Uterus (tissue), 4 donors: ENCODE measurements around the gene EPB42. TPM values are rescaled to one million over a fixed set of nuclear protein-coding genes. Genes with fewer than 3 reads are reported as not detected.

Experiments
- DNase-seq, 2 donors: peaks; one replicate each; pipeline ENCODE4 v3.0.0-alpha.2; 2019 to 2020
- H3K27ac ChIP-seq, 2 donors: fragments of 200-600 bp; sonication (generic); 1 replicate in 1 of 2; 2 replicates in 1 of 2; pipeline ENCODE4 v1.5.1; 2016 to 2018
- H3K27me3 ChIP-seq, 2 donors: fragments of 200-600 bp; sonication (generic); one replicate each; pipeline ENCODE4 v1.5.1; 2018 to 2019; ENCODE audit warnings: control low read depth in 1 of 2
- H3K36me3 ChIP-seq, 2 donors: fragments of 200-600 bp; sonication (generic); one replicate each; pipeline ENCODE4 v1.5.1; 2019; ENCODE audit warnings: control low read depth in 1 of 2
- H3K4me1 ChIP-seq, 2 donors: fragments of 200-600 bp; sonication (generic); one replicate each; pipeline ENCODE4 v1.5.1; 2018 to 2019; ENCODE audit warnings: control low read depth in 1 of 2
- H3K4me3 ChIP-seq, 2 donors: fragments of 200-600 bp; sonication (generic); 1 replicate in 1 of 2; 2 replicates in 1 of 2; pipeline ENCODE4 v1.5.1; 2018 to 2019; ENCODE audit warnings: mild to moderate bottlenecking in 1 of 2
- H3K9me3 ChIP-seq, 2 donors: fragments of 200-600 bp; sonication (generic); one replicate each; pipeline ENCODE4 v1.5.1; 2019; ENCODE audit warnings: control low read depth in 1 of 2
- POLR2A ChIP-seq, 2 donors: fragments of 450-650 bp; IDR thresholded peaks; one replicate each; pipeline ENCODE4 v1.6.1; 2016; ENCODE audit warnings: antibody characterized with exemption in 2 of 2, mild to moderate bottlenecking in 1 of 2, moderate library complexity in 1 of 2
- intact Hi-C: fragments of 100-400 bp; cut with DNase I; formaldehyde crosslinking; loops from one replicate; pipeline ENCODE4 v1.15.1; 2023; ENCODE audit warnings: low total_unique reads
- total RNA-seq, 4 donors: library from RNA; depleted of rRNA in 3 of 4; stranded (reverse); fragments of >200 nt in 3 of 4; gene quantifications; one replicate each; pipeline versions ENCODE4 v1.1.0 to v1.2.4, GENCODE V29; 2014 to 2023
- TF ChIP-seq, protein P1 (sequence below), 4 experiments: fragments of 200-600 bp in 2 of 4; fragments of 450-650 bp in 2 of 4; sonication (generic) in 2 of 4; IDR thresholded peaks; one replicate each; pipeline ENCODE4 v1.5.1; 2016 to 2019; ENCODE audit warnings: antibody characterized with exemption in 4 of 4, mild to moderate bottlenecking in 2 of 4, moderate library complexity in 1 of 4
- donor health status: DM: yes; HTN: yes; CAD: no.

EPB42 gene
- total RNA-seq, 4 donors from 2014 or later: 2.6 TPM; not detected in 3

DNA sequence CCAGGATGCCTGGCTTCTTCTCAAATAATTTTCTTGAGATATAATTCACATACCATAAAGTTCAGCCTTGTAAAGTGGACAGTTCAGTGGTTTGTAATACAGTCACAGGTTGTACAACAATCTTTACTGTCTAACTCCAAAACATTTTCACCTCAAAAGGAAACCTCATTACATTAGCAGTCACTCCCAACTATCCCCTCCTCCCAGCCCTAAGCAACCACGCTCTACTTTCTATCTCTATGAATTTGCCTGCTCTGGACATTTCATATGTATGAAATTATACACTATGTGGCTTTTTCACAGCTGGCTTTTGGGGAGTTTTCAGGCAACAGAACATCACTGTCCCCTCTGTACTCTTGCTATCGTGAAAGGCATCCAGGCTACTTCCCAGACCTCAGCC lies 28.4 kb upstream of the EPB42 start:
- no peaks in the 10 kb centered on the region for H3K4me1 ChIP-seq
- H3K27me3 ChIP-seq: no peaks in the 10 kb centered on the region
- no peak overlapping the region for H3K27ac ChIP-seq
- no peak for TF ChIP-seq POLR2A (IDR thresholded peaks at IDR 0.05)
- TF ChIP-seq, protein P1, sequence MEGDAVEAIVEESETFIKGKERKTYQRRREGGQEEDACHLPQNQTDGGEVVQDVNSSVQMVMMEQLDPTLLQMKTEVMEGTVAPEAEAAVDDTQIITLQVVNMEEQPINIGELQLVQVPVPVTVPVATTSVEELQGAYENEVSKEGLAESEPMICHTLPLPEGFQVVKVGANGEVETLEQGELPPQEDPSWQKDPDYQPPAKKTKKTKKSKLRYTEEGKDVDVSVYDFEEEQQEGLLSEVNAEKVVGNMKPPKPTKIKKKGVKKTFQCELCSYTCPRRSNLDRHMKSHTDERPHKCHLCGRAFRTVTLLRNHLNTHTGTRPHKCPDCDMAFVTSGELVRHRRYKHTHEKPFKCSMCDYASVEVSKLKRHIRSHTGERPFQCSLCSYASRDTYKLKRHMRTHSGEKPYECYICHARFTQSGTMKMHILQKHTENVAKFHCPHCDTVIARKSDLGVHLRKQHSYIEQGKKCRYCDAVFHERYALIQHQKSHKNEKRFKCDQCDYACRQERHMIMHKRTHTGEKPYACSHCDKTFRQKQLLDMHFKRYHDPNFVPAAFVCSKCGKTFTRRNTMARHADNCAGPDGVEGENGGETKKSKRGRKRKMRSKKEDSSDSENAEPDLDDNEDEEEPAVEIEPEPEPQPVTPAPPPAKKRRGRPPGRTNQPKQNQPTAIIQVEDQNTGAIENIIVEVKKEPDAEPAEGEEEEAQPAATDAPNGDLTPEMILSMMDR (IDR thresholded peaks at IDR 0.05): no peak
- DNase-seq: no peak
- H3K36me3 ChIP-seq: no peaks in the 10 kb centered on the region
- no peaks in the 10 kb centered on the region for H3K9me3 ChIP-seq
- H3K4me3 ChIP-seq: no peak overlapping the region
- intact Hi-C loops: no loop called here

DNA sequence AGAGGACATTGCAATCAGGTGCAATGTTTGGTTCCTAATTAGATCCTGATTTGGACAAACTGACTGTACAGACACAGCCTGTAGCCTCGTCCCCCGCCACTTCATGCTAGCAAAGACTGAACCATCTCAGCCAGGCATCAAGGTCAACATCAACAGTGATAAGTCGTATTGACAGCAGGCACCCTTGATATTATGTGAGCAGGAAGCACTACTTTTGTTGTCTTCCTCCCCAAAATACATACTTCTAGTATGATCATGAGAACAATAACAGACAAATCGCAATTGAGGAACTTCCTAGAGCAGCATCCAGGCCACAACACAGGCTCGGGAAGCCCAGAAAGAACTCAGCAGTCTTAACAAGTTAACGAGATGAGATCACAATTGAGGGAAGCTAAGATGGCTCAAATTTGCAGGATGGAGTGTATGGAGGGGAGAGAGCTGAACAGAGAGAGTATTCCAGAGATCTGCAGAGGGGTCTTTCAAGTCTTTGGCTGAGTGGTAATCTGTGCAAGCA lies 25.5 kb upstream of the EPB42 start:
- H3K4me3 ChIP-seq: no peak overlapping the region
- DNase-seq: no peak
- H3K36me3 ChIP-seq: no peaks in the 10 kb centered on the region
- no peaks in the 10 kb centered on the region for H3K4me1 ChIP-seq
- H3K27ac ChIP-seq: no peak overlapping the region
- H3K27me3 ChIP-seq: no peaks in the 10 kb centered on the region
- H3K9me3 ChIP-seq: no peaks in the 10 kb centered on the region
- intact Hi-C loops: no loop called here
- TF ChIP-seq, protein P1 (IDR thresholded peaks at IDR 0.05): no peak
- TF ChIP-seq POLR2A (IDR thresholded peaks at IDR 0.05): no peak

DNA sequence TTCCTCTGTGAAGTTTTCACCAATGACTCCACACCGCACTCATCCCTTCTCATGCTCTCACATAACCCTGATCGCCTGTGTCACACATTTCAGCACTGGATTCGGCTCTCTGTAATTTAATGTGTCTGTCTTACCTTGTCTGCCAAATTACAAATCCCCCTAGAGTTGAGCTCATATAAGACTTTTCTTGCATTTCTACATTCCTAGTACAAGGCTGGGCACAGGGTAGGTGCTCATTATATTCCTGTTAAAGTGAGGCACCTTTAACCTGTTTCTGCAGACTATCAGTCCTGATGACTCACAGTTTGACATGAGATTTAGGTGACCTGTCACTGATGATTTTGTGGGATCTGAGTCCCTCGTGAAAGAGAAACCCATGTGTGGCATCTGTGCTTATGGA lies 23.3 kb upstream of the EPB42 start:
- no peaks in the 10 kb centered on the region for H3K36me3 ChIP-seq
- no peaks in the 10 kb centered on the region for H3K27me3 ChIP-seq
- no peaks in the 10 kb centered on the region for H3K4me1 ChIP-seq
- no peak overlapping the region for H3K4me3 ChIP-seq
- intact Hi-C loops: no loop called here
- no peak for TF ChIP-seq POLR2A (IDR thresholded peaks at IDR 0.05)
- TF ChIP-seq, protein P1 (IDR thresholded peaks at IDR 0.05): no peak
- no peak overlapping the region for H3K27ac ChIP-seq
- no peaks in the 10 kb centered on the region for H3K9me3 ChIP-seq
- no peak for DNase-seq

DNA sequence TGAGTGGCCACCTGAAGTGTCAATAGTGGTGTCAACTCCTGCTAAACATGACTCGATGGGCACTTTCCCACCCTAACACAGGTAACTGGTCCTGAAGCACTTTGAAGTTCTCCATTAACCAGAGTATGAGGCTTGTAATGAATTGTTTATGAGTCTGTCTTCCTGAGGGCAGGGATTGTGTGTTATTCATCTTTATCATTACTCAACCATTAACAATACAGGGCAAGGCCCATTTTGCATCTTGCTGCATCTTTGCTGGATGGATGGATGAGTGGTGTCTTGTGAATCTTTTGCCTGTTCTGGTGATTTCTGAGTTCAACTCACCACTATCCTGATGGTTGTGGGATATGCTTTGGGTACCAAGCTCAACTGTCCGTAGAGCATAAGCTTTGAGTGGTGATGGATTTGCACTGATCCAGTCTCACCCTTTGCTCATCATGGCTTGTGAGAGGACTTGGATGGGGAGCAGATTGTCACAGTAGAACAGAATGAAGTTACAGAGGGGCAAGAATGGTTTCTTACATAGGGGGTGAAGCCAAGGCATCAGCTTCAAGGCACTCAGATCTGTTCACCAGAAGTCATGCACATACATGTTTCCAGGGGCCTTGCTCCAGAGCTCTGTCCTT lies 22.3 kb upstream of the EPB42 start:
- Histone ChIP-seq H3K4me1 (no peaks in the 10 kb centered on the region), H3K27ac (no peak overlapping the region), H3K36me3 (no peaks in the 10 kb centered on the region), H3K27me3 (no peaks in the 10 kb centered on the region), H3K9me3 (no peaks in the 10 kb centered on the region), H3K4me3 (no peak overlapping the region)
- no peak for DNase-seq
- intact Hi-C loops: no loop called here
- TF ChIP-seq, protein P1 (IDR thresholded peaks at IDR 0.05): no peak
- TF ChIP-seq POLR2A (IDR thresholded peaks at IDR 0.05): no peak

DNA sequence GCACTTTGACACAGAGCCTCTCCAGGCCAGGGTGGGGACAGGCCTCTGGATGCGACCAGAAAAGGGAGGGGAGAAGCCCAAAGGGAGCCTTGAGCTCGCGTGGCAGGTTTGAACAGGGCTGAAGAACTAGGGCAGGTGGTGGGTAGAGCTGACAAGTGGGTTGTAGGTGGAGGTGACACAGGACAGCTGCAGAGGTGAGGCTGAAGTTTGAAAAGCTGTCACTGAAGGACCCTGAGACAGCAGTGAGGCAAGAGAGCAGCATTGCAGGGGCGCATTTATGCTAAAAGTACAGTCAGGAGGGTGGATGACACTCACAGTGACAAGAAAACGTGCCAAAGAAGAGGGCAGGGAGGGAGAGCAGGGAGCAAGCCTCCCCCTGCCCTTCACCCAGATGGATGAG lies 21.8 kb upstream of the EPB42 start:
- TF ChIP-seq, protein P1 (IDR thresholded peaks at IDR 0.05): no peak
- TF ChIP-seq POLR2A (IDR thresholded peaks at IDR 0.05): no peak
- H3K36me3 ChIP-seq: no peaks in the 10 kb centered on the region
- no peaks in the 10 kb centered on the region for H3K27me3 ChIP-seq
- H3K9me3 ChIP-seq: no peaks in the 10 kb centered on the region
- no peak overlapping the region for H3K27ac ChIP-seq
- H3K4me1 ChIP-seq: no peaks in the 10 kb centered on the region
- no peak overlapping the region for H3K4me3 ChIP-seq
- no peak for DNase-seq
- intact Hi-C loops: no loop called here
